ENCODE measurements around the gene ZNF652. TPM values are rescaled to one million over a fixed set of nuclear protein-coding genes. Genes with fewer than 3 reads are reported as not detected.
A peak's percentile ranks its signal among the peaks of the same experiment; 100 is the strongest.
"Not testable (repeated sequence)": the region's sequence is repeated elsewhere in the genome, so short reads cannot be mapped to it uniquely, and the experiment has no call there.

The ZNF652 gene
- polyA plus RNA-seq, 1 donor from 2014 or later: 26.7 TPM

DNA sequence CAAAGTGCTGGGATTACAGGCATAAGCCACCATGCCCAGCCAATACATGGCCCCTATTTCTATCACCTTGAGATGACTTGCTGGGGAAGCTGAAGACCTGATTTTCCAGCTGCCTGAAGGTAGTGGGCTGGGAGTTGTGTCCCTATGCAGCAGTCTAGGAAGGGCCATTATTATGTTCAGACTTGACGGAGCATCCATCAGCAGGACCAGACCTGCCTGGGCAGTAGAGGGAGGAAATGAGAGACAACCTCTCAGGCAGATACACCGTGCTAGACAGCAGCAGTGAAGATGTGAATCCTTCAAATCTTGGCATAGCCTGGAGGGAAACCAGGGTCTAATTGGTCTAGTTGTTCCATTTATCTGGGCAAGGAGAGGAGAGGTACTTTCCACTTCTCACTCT lies 95.8 kb downstream of the ZNF652 start:
- H3K27ac ChIP-seq (ENCODE audit: low read length): no peak overlapping the region
- H3F3A ChIP-seq (ENCODE audit: insufficient read depth, low read length, poor library complexity, severe bottlenecking): no peaks in the 10 kb centered on the region
- no peaks in the 10 kb centered on the region for H3K79me2 ChIP-seq (replicated peaks; ENCODE audit: insufficient read depth, low read length)
- H4K20me1 ChIP-seq (ENCODE audit: insufficient read depth): no peaks in the 10 kb centered on the region
- TF ChIP-seq SMC3 (conservative IDR thresholded peaks at IDR 0.05; ENCODE audit: poor library complexity): no peak
- no peak overlapping the region for H3K4me2 ChIP-seq (ENCODE audit: low read length)
- H3K27me3 ChIP-seq (ENCODE audit: insufficient read depth, low read depth, low read length): peaks cover 3% of the 10 kb centered on the region
- no peak overlapping the region for H3K9ac ChIP-seq (ENCODE audit: low read length)
- no peaks in the 10 kb centered on the region for H3K9me2 ChIP-seq (ENCODE audit: insufficient read depth, low read length)
- no peaks in the 10 kb centered on the region for H3K36me3 ChIP-seq (ENCODE audit: insufficient read depth, low read length)
- H3K9me3 ChIP-seq (ENCODE audit: low read length): no peaks in the 10 kb centered on the region
- no peak overlapping the region for H2AFZ ChIP-seq (ENCODE audit: low read depth, low read length)
- no peak overlapping the region for H3K4me3 ChIP-seq (ENCODE audit: low read length)

DNA sequence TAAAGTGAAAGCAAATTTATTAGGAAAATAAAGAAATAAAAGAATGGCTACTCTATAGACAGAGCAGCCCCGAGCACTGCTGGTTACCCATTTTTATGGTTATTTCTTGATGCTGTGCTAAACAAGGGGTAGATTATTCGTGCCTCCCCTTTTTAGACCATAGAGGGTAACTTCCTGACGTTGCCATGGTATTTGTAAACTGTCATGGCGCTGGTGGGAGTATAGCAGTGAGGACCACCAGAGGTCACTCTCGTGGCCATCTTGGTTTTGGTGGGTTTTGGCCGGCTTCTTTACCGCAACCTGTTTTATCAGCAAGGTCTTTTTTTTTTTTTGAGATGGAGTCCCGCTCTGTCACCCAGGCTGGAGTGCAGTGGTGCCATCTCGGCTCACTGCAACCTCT lies 100.5 kb downstream of the ZNF652 start:
- not testable (repeated sequence) for H3F3A ChIP-seq (ENCODE audit: insufficient read depth, low read length, poor library complexity, severe bottlenecking); H2AFZ ChIP-seq (ENCODE audit: low read depth, low read length); H3K27ac ChIP-seq (ENCODE audit: low read length); H3K9me3 ChIP-seq (ENCODE audit: low read length); H3K9me2 ChIP-seq (ENCODE audit: insufficient read depth, low read length); H3K4me2 ChIP-seq (ENCODE audit: low read length); H3K36me3 ChIP-seq (ENCODE audit: insufficient read depth, low read length); H4K20me1 ChIP-seq (ENCODE audit: insufficient read depth); H3K4me3 ChIP-seq (ENCODE audit: low read length); H3K9ac ChIP-seq (ENCODE audit: low read length); H3K79me2 ChIP-seq (replicated peaks; ENCODE audit: insufficient read depth, low read length)
- peaks cover 23% of the 10 kb centered on the region for H3K27me3 ChIP-seq (ENCODE audit: insufficient read depth, low read depth, low read length)

DNA sequence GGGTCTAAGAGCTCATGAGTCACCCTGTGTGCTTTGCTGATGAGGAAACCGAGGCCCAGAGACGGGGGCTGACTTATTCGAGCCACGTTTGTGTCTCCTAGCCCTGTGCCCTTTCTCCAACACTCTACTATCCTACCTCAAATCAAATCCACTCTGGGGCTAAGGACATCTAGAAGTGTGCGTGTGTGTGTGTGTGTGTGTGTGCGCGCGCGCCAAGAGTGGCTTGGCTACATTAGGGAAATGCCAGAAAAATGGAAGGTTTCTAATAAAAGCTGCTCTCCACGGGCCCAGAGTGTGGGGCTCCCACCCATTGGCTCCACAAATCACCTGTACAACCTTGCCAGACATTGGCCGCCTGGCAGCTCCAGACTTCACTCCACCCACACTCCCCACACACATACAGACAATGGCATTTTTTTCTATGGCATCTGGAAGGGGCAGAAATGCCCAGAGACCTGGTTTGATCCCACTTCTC lies 101.2 kb downstream of the ZNF652 start:
- Histone ChIP-seq H3K27me3 (ENCODE audit: insufficient read depth, low read depth, low read length) (peaks cover 23% of the 10 kb centered on the region), H3K9me2 (ENCODE audit: insufficient read depth, low read length) (no peaks in the 10 kb centered on the region), H3F3A (ENCODE audit: insufficient read depth, low read length, poor library complexity, severe bottlenecking) (no peaks in the 10 kb centered on the region), H3K79me2 (replicated peaks; ENCODE audit: insufficient read depth, low read length) (no peaks in the 10 kb centered on the region), H3K27ac (ENCODE audit: low read length) (no peak overlapping the region), H3K4me2 (ENCODE audit: low read length) (no peak overlapping the region), H4K20me1 (ENCODE audit: insufficient read depth) (no peaks in the 10 kb centered on the region), H3K36me3 (ENCODE audit: insufficient read depth, low read length) (no peaks in the 10 kb centered on the region), H3K9ac (ENCODE audit: low read length) (no peak overlapping the region), H2AFZ (ENCODE audit: low read depth, low read length) (no peak overlapping the region), H3K4me3 (ENCODE audit: low read length) (peak overlapping the region; percentile 58), H3K9me3 (ENCODE audit: low read length) (no peaks in the 10 kb centered on the region)
- TF ChIP-seq RAD21 (conservative IDR thresholded peaks at IDR 0.05) (no peak), POLR2AphosphoS5 (IDR thresholded peaks at IDR 0.05) (no peak), MXI1 (conservative IDR thresholded peaks at IDR 0.05; ENCODE audit: poor library complexity, severe bottlenecking) (no peak), TAF1 (IDR thresholded peaks at IDR 0.05; ENCODE audit: low read depth) (no peak), EZH2 (IDR thresholded peaks at IDR 0.05; ENCODE audit: borderline replicate concordance, insufficient read depth, low read length, poor library complexity, severe bottlenecking) (no peak), SMC3 (conservative IDR thresholded peaks at IDR 0.05; ENCODE audit: poor library complexity) (no peak), EP300 (conservative IDR thresholded peaks at IDR 0.05; ENCODE audit: poor library complexity, severe bottlenecking) (no peak)
- TF ChIP-seq, protein P1, sequence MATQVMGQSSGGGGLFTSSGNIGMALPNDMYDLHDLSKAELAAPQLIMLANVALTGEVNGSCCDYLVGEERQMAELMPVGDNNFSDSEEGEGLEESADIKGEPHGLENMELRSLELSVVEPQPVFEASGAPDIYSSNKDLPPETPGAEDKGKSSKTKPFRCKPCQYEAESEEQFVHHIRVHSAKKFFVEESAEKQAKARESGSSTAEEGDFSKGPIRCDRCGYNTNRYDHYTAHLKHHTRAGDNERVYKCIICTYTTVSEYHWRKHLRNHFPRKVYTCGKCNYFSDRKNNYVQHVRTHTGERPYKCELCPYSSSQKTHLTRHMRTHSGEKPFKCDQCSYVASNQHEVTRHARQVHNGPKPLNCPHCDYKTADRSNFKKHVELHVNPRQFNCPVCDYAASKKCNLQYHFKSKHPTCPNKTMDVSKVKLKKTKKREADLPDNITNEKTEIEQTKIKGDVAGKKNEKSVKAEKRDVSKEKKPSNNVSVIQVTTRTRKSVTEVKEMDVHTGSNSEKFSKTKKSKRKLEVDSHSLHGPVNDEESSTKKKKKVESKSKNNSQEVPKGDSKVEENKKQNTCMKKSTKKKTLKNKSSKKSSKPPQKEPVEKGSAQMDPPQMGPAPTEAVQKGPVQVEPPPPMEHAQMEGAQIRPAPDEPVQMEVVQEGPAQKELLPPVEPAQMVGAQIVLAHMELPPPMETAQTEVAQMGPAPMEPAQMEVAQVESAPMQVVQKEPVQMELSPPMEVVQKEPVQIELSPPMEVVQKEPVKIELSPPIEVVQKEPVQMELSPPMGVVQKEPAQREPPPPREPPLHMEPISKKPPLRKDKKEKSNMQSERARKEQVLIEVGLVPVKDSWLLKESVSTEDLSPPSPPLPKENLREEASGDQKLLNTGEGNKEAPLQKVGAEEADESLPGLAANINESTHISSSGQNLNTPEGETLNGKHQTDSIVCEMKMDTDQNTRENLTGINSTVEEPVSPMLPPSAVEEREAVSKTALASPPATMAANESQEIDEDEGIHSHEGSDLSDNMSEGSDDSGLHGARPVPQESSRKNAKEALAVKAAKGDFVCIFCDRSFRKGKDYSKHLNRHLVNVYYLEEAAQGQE (IDR thresholded peaks at IDR 0.05; ENCODE audit: borderline replicate concordance): no peak
- TF ChIP-seq, protein P2, sequence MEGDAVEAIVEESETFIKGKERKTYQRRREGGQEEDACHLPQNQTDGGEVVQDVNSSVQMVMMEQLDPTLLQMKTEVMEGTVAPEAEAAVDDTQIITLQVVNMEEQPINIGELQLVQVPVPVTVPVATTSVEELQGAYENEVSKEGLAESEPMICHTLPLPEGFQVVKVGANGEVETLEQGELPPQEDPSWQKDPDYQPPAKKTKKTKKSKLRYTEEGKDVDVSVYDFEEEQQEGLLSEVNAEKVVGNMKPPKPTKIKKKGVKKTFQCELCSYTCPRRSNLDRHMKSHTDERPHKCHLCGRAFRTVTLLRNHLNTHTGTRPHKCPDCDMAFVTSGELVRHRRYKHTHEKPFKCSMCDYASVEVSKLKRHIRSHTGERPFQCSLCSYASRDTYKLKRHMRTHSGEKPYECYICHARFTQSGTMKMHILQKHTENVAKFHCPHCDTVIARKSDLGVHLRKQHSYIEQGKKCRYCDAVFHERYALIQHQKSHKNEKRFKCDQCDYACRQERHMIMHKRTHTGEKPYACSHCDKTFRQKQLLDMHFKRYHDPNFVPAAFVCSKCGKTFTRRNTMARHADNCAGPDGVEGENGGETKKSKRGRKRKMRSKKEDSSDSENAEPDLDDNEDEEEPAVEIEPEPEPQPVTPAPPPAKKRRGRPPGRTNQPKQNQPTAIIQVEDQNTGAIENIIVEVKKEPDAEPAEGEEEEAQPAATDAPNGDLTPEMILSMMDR (IDR thresholded peaks at IDR 0.05; ENCODE audit: poor library complexity, severe bottlenecking): no peak

Data from neural cell (in vitro differentiated cells).